Measurements from ENCODE around the gene PLXNA1.

PLXNA1 gene

GRCh38 chr3:126982471-126983175, at the start of gene PLXNA1:
Gene PLXNA1, plus strand, starts transcription at chr3:126983115. Its CDS starts 5,479 bp downstream, at chr3:126988594.
- DNase-seq: no peak

GRCh38 chr3:126934031-126934531, 48.8 kb upstream of the PLXNA1 start:
- DNase-seq: no peak

- no peak for DNase-seq
Measured at GRCh38 chr3:126934991-126935390, 47.9 kb upstream of the PLXNA1 start.

- DNase-seq: no peak
Measured at GRCh38 chr3:126935756-126936509, 47.0 kb upstream of the PLXNA1 start.

- no peak for DNase-seq
Measured at GRCh38 chr3:126936853-126937425, 46.0 kb upstream of the PLXNA1 start.

- no peak for DNase-seq
Measured at GRCh38 chr3:126937533-126937932, 45.4 kb upstream of the PLXNA1 start.

GRCh38 chr3:126937973-126938372, 44.9 kb upstream of the PLXNA1 start:
- DNase-seq: no peak

- DNase-seq: no peak
Measured at GRCh38 chr3:126938520-126939337, 44.2 kb upstream of the PLXNA1 start.

GRCh38 chr3:126939338-126939718, 43.6 kb upstream of the PLXNA1 start:
- DNase-seq: no peak

GRCh38 chr3:126939733-126940132, 43.2 kb upstream of the PLXNA1 start:
- no peak for DNase-seq

GRCh38 chr3:126941721-126942270, 41.1 kb upstream of the PLXNA1 start:
- no peak for DNase-seq

GRCh38 chr3:126944089-126944965, 38.6 kb upstream of the PLXNA1 start:
- no peak for DNase-seq

GRCh38 chr3:126945171-126945721, 37.7 kb upstream of the PLXNA1 start:
- DNase-seq: no peak

- no peak for DNase-seq
Measured at GRCh38 chr3:126945891-126946290, 37.0 kb upstream of the PLXNA1 start.

- no peak for DNase-seq
Measured at GRCh38 chr3:126946405-126946804, 36.5 kb upstream of the PLXNA1 start.

- no peak for DNase-seq
Measured at GRCh38 chr3:126947429-126947828, 35.5 kb upstream of the PLXNA1 start.

GRCh38 chr3:126948980-126949535, 33.9 kb upstream of the PLXNA1 start:
- no peak for DNase-seq

GRCh38 chr3:126951561-126951960, 31.4 kb upstream of the PLXNA1 start:
- DNase-seq: no peak

- no peak for DNase-seq
Measured at GRCh38 chr3:126952261-126952982, 30.5 kb upstream of the PLXNA1 start.

- no peak for DNase-seq
Measured at GRCh38 chr3:126952983-126953660, 29.8 kb upstream of the PLXNA1 start.

Data from NCI-H187 treated with DMSO at 0.1 percent for 48 hours (cell line).